Nephron progenitor cell (in vitro differentiated cells): ENCODE results near the gene BRINP1.

Source experiments
- DNase-seq: peaks from one replicate; pipeline ENCODE4 v3.0.0; 2021
- H3K27ac Mint-ChIP-seq: 2 replicates; pipeline ENCODE4 v1.8.0; 2021; ENCODE audit warnings: mild to moderate bottlenecking, moderate library complexity, mixed read lengths
- H3K27me3 Mint-ChIP-seq: 2 replicates; pipeline ENCODE4 v1.8.0; 2021; ENCODE audit warnings: mild to moderate bottlenecking, low read depth, mixed read lengths; ENCODE audit not compliant: poor library complexity
- H3K36me3 Mint-ChIP-seq: 2 replicates; pipeline ENCODE4 v1.8.0; 2021; ENCODE audit warnings: low read depth, mixed read lengths
- H3K4me1 Mint-ChIP-seq: 2 replicates; pipeline ENCODE4 v1.8.0; 2021; ENCODE audit warnings: mixed read lengths
- H3K4me3 Mint-ChIP-seq: 2 replicates; pipeline ENCODE4 v1.8.0; 2021; ENCODE audit warnings: mild to moderate bottlenecking, moderate library complexity, mixed read lengths
- H3K9me3 Mint-ChIP-seq: 2 replicates; pipeline ENCODE4 v1.8.0; 2021; ENCODE audit warnings: mild to moderate bottlenecking, moderate library complexity, mixed read lengths
- CTCF ChIP-seq: fragments of 200-600 bp; sonication (generic); IDR thresholded peaks from 2 replicates; pipeline ENCODE4 v1.5.0; 2021; ENCODE audit warnings: antibody characterized with exemption

BRINP1 gene

GRCh38 chr9:119298076-119298853 is 71.0 kb downstream of the BRINP1 start:
- H3K27me3 Mint-ChIP-seq = no peaks in the 10 kb centered on the region
- H3K9me3 Mint-ChIP-seq = no peaks in the 10 kb centered on the region
- H3K4me1 Mint-ChIP-seq = peaks cover 6% of the 10 kb centered on the region
- DNase-seq = no peak
- no peak for TF ChIP-seq CTCF
- no peak overlapping the region for H3K27ac Mint-ChIP-seq
- H3K36me3 Mint-ChIP-seq = peaks cover 5% of the 10 kb centered on the region
- H3K4me3 Mint-ChIP-seq = no peak overlapping the region

GRCh38 chr9:119291554-119291953 is 77.7 kb downstream of the BRINP1 start:
- DNase-seq = no peak
- Mint-ChIP-seq H3K36me3 (no peaks in the 10 kb centered on the region), H3K4me1 (peaks cover 9% of the 10 kb centered on the region), H3K27me3 (no peaks in the 10 kb centered on the region), H3K4me3 (no peak overlapping the region), H3K27ac (no peak overlapping the region), H3K9me3 (no peaks in the 10 kb centered on the region)
- no peak for TF ChIP-seq CTCF

GRCh38 chr9:119289740-119290433 is 79.3 kb downstream of the BRINP1 start:
- peak; percentile 59 for DNase-seq
- TF ChIP-seq CTCF = peak; percentile 74
- Mint-ChIP-seq H3K27ac (no peak overlapping the region), H3K27me3 (no peaks in the 10 kb centered on the region), H3K9me3 (no peaks in the 10 kb centered on the region), H3K4me3 (no peak overlapping the region), H3K4me1 (peaks cover 17% of the 10 kb centered on the region), H3K36me3 (no peaks in the 10 kb centered on the region)

GRCh38 chr9:119284587-119285337 is 84.5 kb downstream of the BRINP1 start:
- H3K27me3 Mint-ChIP-seq = peaks cover 8% of the 10 kb centered on the region
- TF ChIP-seq CTCF = no peak

GRCh38 chr9:119284118-119284517 is 85.1 kb downstream of the BRINP1 start:
- peaks cover 8% of the 10 kb centered on the region for H3K27me3 Mint-ChIP-seq
- DNase-seq = peak; percentile 25
- TF ChIP-seq CTCF = peak; percentile 39
- H3K4me3 Mint-ChIP-seq = peak overlapping the region; percentile 25
- no peak overlapping the region for H3K27ac Mint-ChIP-seq
- H3K9me3 Mint-ChIP-seq = no peaks in the 10 kb centered on the region
- H3K36me3 Mint-ChIP-seq = no peaks in the 10 kb centered on the region
- H3K4me1 Mint-ChIP-seq = peaks cover 53% of the 10 kb centered on the region

More at GRCh38 chr9:119284587-119285337, 84.5 kb downstream of the BRINP1 start:
- H3K4me1 Mint-ChIP-seq = peaks cover 53% of the 10 kb centered on the region
- H3K36me3 Mint-ChIP-seq = no peaks in the 10 kb centered on the region
- no peak overlapping the region for H3K4me3 Mint-ChIP-seq
- DNase-seq = no peak
- no peak overlapping the region for H3K27ac Mint-ChIP-seq
- no peaks in the 10 kb centered on the region for H3K9me3 Mint-ChIP-seq
